IMR-90 (cell line): ENCODE results near the gene MEIOB. TPM values are rescaled to one million over a fixed set of nuclear protein-coding genes. Genes with fewer than 3 reads are reported as not detected.

Source experiments
- ATAC-seq: fragments of 200-7000 bp; cut with Tn5 transposase; 2 replicates; pipeline ENCODE4 v1.9.1; 2020; ENCODE audit warnings: low read depth, mild to moderate bottlenecking, moderate library complexity
- BruUV-seq: library from RNA; stranded (reverse); fragments of 400-500 nt; replicated peaks from 2 replicates; lab custom pipeline; 2021; lab: Mats Ljungman, UMichigan
- CTCF ChIA-PET: fragments of 300-600 bp; formaldehyde crosslinking; extraction: SDS; loops from one replicate; lab custom pipeline; 2021; ENCODE audit warnings: antibody characterized with exemption; lab: Yijun Ruan, JAX
- POLR2A ChIA-PET: fragments of 300-600 bp; sonication (Branson Sonifier 250); formaldehyde crosslinking; loops from one replicate; lab custom pipeline; 2022; ENCODE audit warnings: antibody characterized with exemption; ENCODE audit not compliant: unreplicated experiment; lab: Charles Lee
- DNase-seq: peaks from one replicate; pipeline ENCODE4 v3.0.0; 2013
- H2AFZ ChIP-seq: replicated peaks from 2 replicates; pipeline ENCODE3; 2013; ENCODE audit warnings: low read length, mild to moderate bottlenecking; ENCODE audit not compliant: poor library complexity
- H2AK5ac ChIP-seq: 2 replicates; pipeline ENCODE4 v1.6.1; 2013; ENCODE audit warnings: low read depth, low read length, inconsistent platforms
- H2AK9ac ChIP-seq: replicated peaks from 2 replicates; pipeline ENCODE3; 2013; ENCODE audit warnings: mild to moderate bottlenecking, low read depth, low read length, moderate library complexity; ENCODE audit not compliant: poor library complexity
- H2BK120ac ChIP-seq: 2 replicates; pipeline ENCODE4 v1.6.1; 2013; ENCODE audit warnings: low read depth, low read length, inconsistent platforms
- H2BK15ac ChIP-seq: 3 replicates; pipeline ENCODE4 v1.6.1; 2013; ENCODE audit warnings: low read depth, low read length, inconsistent platforms
- H2BK20ac ChIP-seq: 2 replicates; pipeline ENCODE4 v1.6.1; 2013; ENCODE audit warnings: low read depth, mild to moderate bottlenecking, inconsistent platforms, low read length, moderate library complexity
- H2BK5ac ChIP-seq: 2 replicates; pipeline ENCODE4 v1.6.1; 2013; ENCODE audit warnings: mild to moderate bottlenecking, low read depth, low read length, inconsistent platforms; ENCODE audit not compliant: poor library complexity, severe bottlenecking
- H3K14ac ChIP-seq: replicated peaks from 2 replicates; pipeline ENCODE4 v1.6.1; 2013; ENCODE audit warnings: low read depth, low read length, inconsistent platforms
- H3K18ac ChIP-seq: 2 replicates; pipeline ENCODE4 v1.6.1; 2013; ENCODE audit warnings: low read depth, low read length, control low read depth
- H3K23ac ChIP-seq: 2 replicates; pipeline ENCODE4 v1.6.1; 2013; ENCODE audit warnings: low read depth, low read length, inconsistent platforms
- H3K27ac ChIP-seq: 2 replicates; pipeline ENCODE4 v1.5.1; 2013; ENCODE audit warnings: mild to moderate bottlenecking, control low read depth, low read length; ENCODE audit not compliant: insufficient read depth
- H3K27me3 ChIP-seq: 2 replicates; pipeline ENCODE4 v1.6.1; 2013; ENCODE audit warnings: low read length; ENCODE audit not compliant: control insufficient read depth, insufficient read depth
- H3K36me3 ChIP-seq: 2 replicates; pipeline ENCODE4 v1.6.1; 2013; ENCODE audit warnings: low read length, mixed read lengths; ENCODE audit not compliant: control insufficient read depth, insufficient read depth
- H3K4ac ChIP-seq: 2 replicates; pipeline ENCODE4 v1.6.1; 2013; ENCODE audit warnings: low read depth, low read length, inconsistent platforms
- H3K4me1 ChIP-seq: 2 replicates; pipeline ENCODE4 v1.6.1; 2013; ENCODE audit warnings: low read length, mixed read lengths; ENCODE audit not compliant: control insufficient read depth, insufficient read depth
- H3K4me2 ChIP-seq: 2 replicates; pipeline ENCODE4 v1.6.1; 2013; ENCODE audit warnings: low read depth, mild to moderate bottlenecking, control low read depth, low read length, moderate library complexity
- H3K4me3 ChIP-seq: 2 replicates; pipeline ENCODE4 v1.5.1; 2013; ENCODE audit warnings: low read depth, mild to moderate bottlenecking, control low read depth, low read length, moderate library complexity; ENCODE audit not compliant: insufficient read depth
- H3K56ac ChIP-seq: 2 replicates; pipeline ENCODE4 v1.6.1; 2013; ENCODE audit warnings: low read length, inconsistent platforms; ENCODE audit not compliant: insufficient read depth; ENCODE audit errors: extremely low read depth
- H3K79me1 ChIP-seq, 2 experiments: 2 replicates each; pipeline ENCODE4 v1.6.1; 2013; ENCODE audit warnings: low read length in 2 of 2, inconsistent platforms in 1 of 2, low read depth in 1 of 2
- H3K9ac ChIP-seq: 2 replicates; pipeline ENCODE4 v1.6.1; 2013; ENCODE audit warnings: low read depth, low read length, control low read depth
- H3K9me1 ChIP-seq: 2 replicates; pipeline ENCODE4 v1.6.1; 2013; ENCODE audit warnings: low read length, inconsistent platforms; ENCODE audit not compliant: insufficient read depth
- H3K9me3 ChIP-seq: 2 replicates; pipeline ENCODE4 v1.6.1; 2013; ENCODE audit warnings: low read length; ENCODE audit not compliant: control insufficient read depth, insufficient read depth
- H4K20me1 ChIP-seq: 2 replicates; pipeline ENCODE4 v1.6.1; 2013; ENCODE audit warnings: low read length, inconsistent platforms; ENCODE audit not compliant: insufficient read depth
- H4K5ac ChIP-seq: 2 replicates; pipeline ENCODE4 v1.6.1; 2013; ENCODE audit warnings: mild to moderate bottlenecking, low read depth, low read length, control low read depth
- H4K8ac ChIP-seq, 2 experiments: 2 replicates each; pipeline ENCODE4 v1.6.1; 2013; ENCODE audit warnings: low read depth in 2 of 2, low read length in 2 of 2, control low read depth in 1 of 2, inconsistent platforms in 1 of 2
- H4K91ac ChIP-seq: 2 replicates; pipeline ENCODE4 v1.6.1; 2013; ENCODE audit warnings: low read depth, low read length, inconsistent platforms; ENCODE audit not compliant: insufficient read depth
- CEBPB ChIP-seq: IDR thresholded peaks from 2 replicates; pipeline ENCODE4 v1.6.1; 2012; ENCODE audit warnings: low read depth, low read length, improper control_type of control experiment
- CHD1 ChIP-seq: IDR thresholded peaks from 2 replicates; pipeline ENCODE4 v1.6.1; 2012; ENCODE audit warnings: low read depth, low read length, improper control_type of control experiment
- FOS ChIP-seq: fragments of 150-350 bp; IDR thresholded peaks from 2 replicates; pipeline ENCODE4 v1.6.1; 2016; ENCODE audit warnings: low read depth, low read length
- MAFK ChIP-seq: IDR thresholded peaks from 2 replicates; pipeline ENCODE4 v1.6.1; 2012; ENCODE audit warnings: low read depth, low read length, improper control_type of control experiment
- MAZ ChIP-seq: IDR thresholded peaks from 2 replicates; pipeline ENCODE4 v1.6.1; 2012; ENCODE audit warnings: low read depth, mild to moderate bottlenecking, low read length, improper control_type of control experiment, moderate library complexity, borderline replicate concordance
- MXI1 ChIP-seq: IDR thresholded peaks from 2 replicates; pipeline ENCODE4 v1.6.1; 2012; ENCODE audit warnings: low read depth, mild to moderate bottlenecking, low read length, moderate library complexity, borderline replicate concordance
- NFE2L2 ChIP-seq: fragments of 150-350 bp; IDR thresholded peaks from 2 replicates; pipeline ENCODE4 v1.6.1; 2016; ENCODE audit warnings: low read depth, mild to moderate bottlenecking, low read length
- POLR2A ChIP-seq: IDR thresholded peaks from 2 replicates; pipeline ENCODE4 v1.6.1; 2012; ENCODE audit warnings: mild to moderate bottlenecking, low read depth, low read length
- RAD21 ChIP-seq: IDR thresholded peaks from 2 replicates; pipeline ENCODE4 v1.6.1; 2012; ENCODE audit warnings: low read length, improper control_type of control experiment
- RCOR1 ChIP-seq: IDR thresholded peaks from 2 replicates; pipeline ENCODE4 v1.6.1; 2012; ENCODE audit warnings: mild to moderate bottlenecking, low read length, improper control_type of control experiment; ENCODE audit not compliant: insufficient replicate concordance
- RFX5 ChIP-seq: IDR thresholded peaks from 2 replicates; pipeline ENCODE4 v1.8.0; 2012; ENCODE audit warnings: low read depth, mild to moderate bottlenecking, low read length, moderate library complexity
- SMC3 ChIP-seq: fragments of 150-350 bp; IDR thresholded peaks from 2 replicates; pipeline ENCODE4 v1.6.1; 2016; ENCODE audit warnings: low read depth, mild to moderate bottlenecking, antibody characterized with exemption, low read length, moderate library complexity
- WGBS, 2 experiments: methylation state at CpG; one replicate each; pipeline versions ENCODE4 v1.1.5 to v1.1.7; 2013; ENCODE audit warnings: missing lambda C conversion rate in 2 of 2; ENCODE audit not compliant: insufficient read length in 1 of 2; ENCODE audit errors: extremely low coverage in 2 of 2; 5-methylcytosine and 5-hydroxymethylcytosine counted together
- dilution Hi-C: fragments of 300-500 bp; cut with HindIII; formaldehyde crosslinking; loops from one replicate; pipeline ENCODE4 v1.14.3; 2018; ENCODE audit warnings: low sequenced_read_pairs; ENCODE audit not compliant: unreplicated experiment
- in situ Hi-C: fragments of 300-500 bp; cut with MboI; formaldehyde crosslinking; loops from 3 replicates; pipeline ENCODE4 v1.14.3; 2019; ENCODE audit warnings: low sequenced_read_pairs, inconsistent platforms, mixed read lengths
- intact Hi-C: fragments of 100-400 bp; cut with micrococcal nuclease; formaldehyde crosslinking; loops from 2 replicates; pipeline ENCODE4 v1.10.0; 2022
- polyA plus RNA-seq, 3 experiments: library from polyadenylated mRNA; depleted of rRNA; stranded (reverse); fragments of >200 nt; gene quantifications; 2 replicates each; pipeline ENCODE4 v1.2.3, GENCODE V29; 2012; ENCODE audit warnings: low replicate concordance in 1 of 3
- total RNA-seq: library from RNA; depleted of rRNA; stranded (reverse); fragments of >200 nt; gene quantifications from 2 replicates; pipeline ENCODE4 v1.2.3, GENCODE V29; 2012
- TF ChIP-seq, protein P1 (sequence below): conservative IDR thresholded peaks from 2 replicates; pipeline ENCODE4 v1.5.1; 2012; ENCODE audit warnings: mild to moderate bottlenecking, low read depth, low read length, improper control_type of control experiment
- TF ChIP-seq, protein P2 (sequence below): fragments of 150-350 bp; IDR thresholded peaks from 2 replicates; pipeline ENCODE4 v1.6.1; 2017; ENCODE audit warnings: mild to moderate bottlenecking, antibody characterized with exemption, low read length, low read depth
- TF ChIP-seq, protein P3 (sequence below): fragments of 150-350 bp; IDR thresholded peaks from 2 replicates; pipeline ENCODE4 v1.6.1; 2016; ENCODE audit warnings: low read depth, mild to moderate bottlenecking, low read length, moderate library complexity, borderline replicate concordance

Gene MEIOB
- total and polyA plus RNA-seq, 2 of the 4 experiments (the other 2 are of a cell fraction) = 0.14 TPM; not detected in 1

DNA sequence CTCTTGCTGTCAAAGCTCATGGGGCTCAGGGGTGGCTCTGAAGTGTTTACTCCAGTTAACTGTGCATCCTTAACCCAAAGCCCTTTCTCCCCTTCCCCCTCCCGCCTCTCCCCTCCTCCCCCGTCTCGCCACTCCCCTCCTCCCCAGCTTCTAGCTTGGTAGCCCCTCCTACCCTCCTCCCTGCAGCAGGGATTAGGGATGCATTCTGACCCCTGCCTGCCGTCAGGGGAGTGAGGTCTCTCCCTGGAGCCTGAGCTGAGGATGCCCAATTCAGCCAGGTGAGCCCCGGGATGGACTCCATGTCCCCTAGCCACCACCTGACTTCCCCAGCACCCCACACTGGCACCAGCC is 44.7 kb upstream of the MEIOB start:
- no peak overlapping the region for H3K18ac ChIP-seq
- no peaks in the 10 kb centered on the region for H3K9me3 ChIP-seq
- H3K23ac ChIP-seq = no peak overlapping the region
- no peak overlapping the region for H2AK5ac ChIP-seq
- H4K5ac ChIP-seq = no peak overlapping the region
- no peak overlapping the region for H3K4me3 ChIP-seq
- no peaks in the 10 kb centered on the region for H3K79me1 ChIP-seq
- ChIA-PET CTCF (no interaction called here), POLR2A (no interaction called here)
- no peaks in the 10 kb centered on the region for H3K36me3 ChIP-seq
- TF ChIP-seq, protein P1, sequence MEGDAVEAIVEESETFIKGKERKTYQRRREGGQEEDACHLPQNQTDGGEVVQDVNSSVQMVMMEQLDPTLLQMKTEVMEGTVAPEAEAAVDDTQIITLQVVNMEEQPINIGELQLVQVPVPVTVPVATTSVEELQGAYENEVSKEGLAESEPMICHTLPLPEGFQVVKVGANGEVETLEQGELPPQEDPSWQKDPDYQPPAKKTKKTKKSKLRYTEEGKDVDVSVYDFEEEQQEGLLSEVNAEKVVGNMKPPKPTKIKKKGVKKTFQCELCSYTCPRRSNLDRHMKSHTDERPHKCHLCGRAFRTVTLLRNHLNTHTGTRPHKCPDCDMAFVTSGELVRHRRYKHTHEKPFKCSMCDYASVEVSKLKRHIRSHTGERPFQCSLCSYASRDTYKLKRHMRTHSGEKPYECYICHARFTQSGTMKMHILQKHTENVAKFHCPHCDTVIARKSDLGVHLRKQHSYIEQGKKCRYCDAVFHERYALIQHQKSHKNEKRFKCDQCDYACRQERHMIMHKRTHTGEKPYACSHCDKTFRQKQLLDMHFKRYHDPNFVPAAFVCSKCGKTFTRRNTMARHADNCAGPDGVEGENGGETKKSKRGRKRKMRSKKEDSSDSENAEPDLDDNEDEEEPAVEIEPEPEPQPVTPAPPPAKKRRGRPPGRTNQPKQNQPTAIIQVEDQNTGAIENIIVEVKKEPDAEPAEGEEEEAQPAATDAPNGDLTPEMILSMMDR = no peak
- TF ChIP-seq RFX5 = no peak
- TF ChIP-seq FOS = no peak
- no peak for TF ChIP-seq POLR2A
- no peak for TF ChIP-seq CHD1
- no peak for TF ChIP-seq MAFK
- no peak for TF ChIP-seq NFE2L2
- no peak for TF ChIP-seq MXI1
- TF ChIP-seq RCOR1 = no peak
- TF ChIP-seq, protein P2, sequence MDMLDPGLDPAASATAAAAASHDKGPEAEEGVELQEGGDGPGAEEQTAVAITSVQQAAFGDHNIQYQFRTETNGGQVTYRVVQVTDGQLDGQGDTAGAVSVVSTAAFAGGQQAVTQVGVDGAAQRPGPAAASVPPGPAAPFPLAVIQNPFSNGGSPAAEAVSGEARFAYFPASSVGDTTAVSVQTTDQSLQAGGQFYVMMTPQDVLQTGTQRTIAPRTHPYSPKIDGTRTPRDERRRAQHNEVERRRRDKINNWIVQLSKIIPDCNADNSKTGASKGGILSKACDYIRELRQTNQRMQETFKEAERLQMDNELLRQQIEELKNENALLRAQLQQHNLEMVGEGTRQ = no peak
- TF ChIP-seq, protein P3, sequence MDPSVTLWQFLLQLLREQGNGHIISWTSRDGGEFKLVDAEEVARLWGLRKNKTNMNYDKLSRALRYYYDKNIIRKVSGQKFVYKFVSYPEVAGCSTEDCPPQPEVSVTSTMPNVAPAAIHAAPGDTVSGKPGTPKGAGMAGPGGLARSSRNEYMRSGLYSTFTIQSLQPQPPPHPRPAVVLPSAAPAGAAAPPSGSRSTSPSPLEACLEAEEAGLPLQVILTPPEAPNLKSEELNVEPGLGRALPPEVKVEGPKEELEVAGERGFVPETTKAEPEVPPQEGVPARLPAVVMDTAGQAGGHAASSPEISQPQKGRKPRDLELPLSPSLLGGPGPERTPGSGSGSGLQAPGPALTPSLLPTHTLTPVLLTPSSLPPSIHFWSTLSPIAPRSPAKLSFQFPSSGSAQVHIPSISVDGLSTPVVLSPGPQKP = no peak
- TF ChIP-seq MAZ = no peak
- TF ChIP-seq CEBPB = no peak
- no peak for TF ChIP-seq SMC3
- no peak for TF ChIP-seq RAD21
- no peaks in the 10 kb centered on the region for H3K4me1 ChIP-seq
- H2AK9ac ChIP-seq = no peak overlapping the region
- intact Hi-C loops (no loop called here), dilution Hi-C loops (no loop called here), in situ Hi-C loops (no loop called here)
- H2BK15ac ChIP-seq = no peak overlapping the region
- H3K27ac ChIP-seq = no peak overlapping the region
- H3K4ac ChIP-seq = no peak overlapping the region
- no peak overlapping the region for H3K4me2 ChIP-seq
- ATAC-seq = no peak
- no peak overlapping the region for H3K14ac ChIP-seq
- H3K27me3 ChIP-seq = peaks cover 82% of the 10 kb centered on the region
- no TSS peak for BruUV-seq
- no CpG with 5 or more reads among the region's 5 CpGs for WGBS, 2 experiments
- no peak overlapping the region for H2BK120ac ChIP-seq
- no peak overlapping the region for H2AFZ ChIP-seq
- no peak overlapping the region for H3K9ac ChIP-seq
- H4K8ac ChIP-seq = no peak overlapping the region
- H4K91ac ChIP-seq = no peak overlapping the region
- DNase-seq = no peak
- H2BK20ac ChIP-seq = no peak overlapping the region
- H2BK5ac ChIP-seq = no peak overlapping the region
- H4K20me1 ChIP-seq = no peaks in the 10 kb centered on the region
- no peak overlapping the region for H3K56ac ChIP-seq
- no peaks in the 10 kb centered on the region; the same call in 1 of the 2 replicates for H3K9me1 ChIP-seq
